Measurements from ENCODE around the gene LAMP5.

Gene LAMP5

DNA sequence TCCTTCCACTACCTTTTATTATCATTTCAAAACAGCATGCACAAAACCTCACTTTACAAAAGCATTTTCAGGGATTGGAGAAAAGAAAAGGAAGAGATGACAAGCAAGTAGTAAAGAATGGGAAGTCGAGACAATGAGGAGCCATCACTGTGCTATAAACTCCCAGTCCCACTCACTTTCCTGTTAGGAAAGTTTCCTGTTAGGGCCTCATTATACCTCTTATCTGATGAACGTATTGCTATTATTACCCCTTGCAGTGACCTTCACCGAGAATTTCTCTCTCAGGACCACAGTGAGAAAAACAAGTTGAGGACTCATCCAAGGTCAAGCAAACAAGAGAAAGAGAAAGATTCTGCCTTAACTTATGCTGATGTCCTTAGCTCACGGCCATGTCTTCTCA is 28.8 kb downstream of the LAMP5 start:
- H3K27ac Mint-ChIP-seq = no peak overlapping the region
- H3K9me3 Mint-ChIP-seq = no peaks in the 10 kb centered on the region
- no peak for DNase-seq
- no peaks in the 10 kb centered on the region for H3K4me1 Mint-ChIP-seq
- H3K27me3 Mint-ChIP-seq (ENCODE audit: low read depth, poor library complexity) = no peaks in the 10 kb centered on the region
- TF ChIP-seq, protein P1, sequence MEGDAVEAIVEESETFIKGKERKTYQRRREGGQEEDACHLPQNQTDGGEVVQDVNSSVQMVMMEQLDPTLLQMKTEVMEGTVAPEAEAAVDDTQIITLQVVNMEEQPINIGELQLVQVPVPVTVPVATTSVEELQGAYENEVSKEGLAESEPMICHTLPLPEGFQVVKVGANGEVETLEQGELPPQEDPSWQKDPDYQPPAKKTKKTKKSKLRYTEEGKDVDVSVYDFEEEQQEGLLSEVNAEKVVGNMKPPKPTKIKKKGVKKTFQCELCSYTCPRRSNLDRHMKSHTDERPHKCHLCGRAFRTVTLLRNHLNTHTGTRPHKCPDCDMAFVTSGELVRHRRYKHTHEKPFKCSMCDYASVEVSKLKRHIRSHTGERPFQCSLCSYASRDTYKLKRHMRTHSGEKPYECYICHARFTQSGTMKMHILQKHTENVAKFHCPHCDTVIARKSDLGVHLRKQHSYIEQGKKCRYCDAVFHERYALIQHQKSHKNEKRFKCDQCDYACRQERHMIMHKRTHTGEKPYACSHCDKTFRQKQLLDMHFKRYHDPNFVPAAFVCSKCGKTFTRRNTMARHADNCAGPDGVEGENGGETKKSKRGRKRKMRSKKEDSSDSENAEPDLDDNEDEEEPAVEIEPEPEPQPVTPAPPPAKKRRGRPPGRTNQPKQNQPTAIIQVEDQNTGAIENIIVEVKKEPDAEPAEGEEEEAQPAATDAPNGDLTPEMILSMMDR (IDR thresholded peaks at IDR 0.05) = no peak
- H3K36me3 Mint-ChIP-seq (ENCODE audit: low read depth) = no peaks in the 10 kb centered on the region
- H3K4me3 Mint-ChIP-seq = no peak overlapping the region

DNA sequence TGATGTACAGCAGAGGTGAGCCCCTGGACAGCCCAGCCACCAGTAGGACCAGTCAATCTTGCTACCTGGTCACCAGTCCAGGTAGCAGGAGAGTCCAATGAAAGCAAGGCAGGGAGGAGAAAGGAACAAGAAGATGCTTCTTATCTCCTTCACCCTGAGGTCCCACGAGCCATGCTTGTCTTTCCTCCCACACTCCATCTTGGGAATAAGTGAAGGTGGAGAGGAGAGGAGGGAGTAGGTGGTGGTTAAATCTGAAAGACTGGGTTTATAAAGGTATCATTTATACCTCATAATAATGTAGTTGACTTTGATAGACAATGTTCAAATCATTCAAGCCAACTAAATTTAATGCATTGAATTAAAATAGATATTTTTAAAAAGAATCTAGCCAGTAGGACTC is 35.9 kb downstream of the LAMP5 start:
- H3K36me3 Mint-ChIP-seq (ENCODE audit: low read depth) = no peaks in the 10 kb centered on the region
- H3K27me3 Mint-ChIP-seq (ENCODE audit: low read depth, poor library complexity) = peaks cover 3% of the 10 kb centered on the region
- TF ChIP-seq, protein P1 (IDR thresholded peaks at IDR 0.05) = no peak
- DNase-seq = no peak
- no peak overlapping the region for H3K27ac Mint-ChIP-seq
- no peak overlapping the region for H3K4me3 Mint-ChIP-seq
- H3K9me3 Mint-ChIP-seq = no peaks in the 10 kb centered on the region
- peaks cover 6% of the 10 kb centered on the region for H3K4me1 Mint-ChIP-seq

DNA sequence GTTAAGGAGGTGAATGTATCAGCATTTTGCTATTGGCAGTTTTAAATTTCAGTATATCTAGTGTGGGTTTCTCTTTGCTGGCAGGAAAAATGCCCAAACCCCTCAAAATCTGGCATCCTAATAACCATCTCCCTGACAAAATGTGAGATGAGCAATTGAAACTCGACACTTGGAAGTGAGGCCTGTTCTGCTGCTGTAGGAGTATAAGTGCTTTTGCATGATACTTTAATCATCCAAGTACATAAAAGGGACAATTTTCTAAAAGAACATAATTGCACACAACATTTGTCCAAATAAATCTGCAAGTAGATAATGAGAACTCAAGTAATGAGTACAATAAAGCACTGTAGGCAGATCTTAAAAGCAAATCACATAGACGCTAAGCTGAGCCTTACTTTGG is 36.5 kb downstream of the LAMP5 start:
- TF ChIP-seq, protein P1 (IDR thresholded peaks at IDR 0.05) = no peak
- Mint-ChIP-seq H3K27ac (no peak overlapping the region), H3K36me3 (ENCODE audit: low read depth) (no peaks in the 10 kb centered on the region), H3K9me3 (no peaks in the 10 kb centered on the region), H3K27me3 (ENCODE audit: low read depth, poor library complexity) (peaks cover 3% of the 10 kb centered on the region), H3K4me1 (peaks cover 6% of the 10 kb centered on the region), H3K4me3 (no peak overlapping the region)
- DNase-seq = no peak

DNA sequence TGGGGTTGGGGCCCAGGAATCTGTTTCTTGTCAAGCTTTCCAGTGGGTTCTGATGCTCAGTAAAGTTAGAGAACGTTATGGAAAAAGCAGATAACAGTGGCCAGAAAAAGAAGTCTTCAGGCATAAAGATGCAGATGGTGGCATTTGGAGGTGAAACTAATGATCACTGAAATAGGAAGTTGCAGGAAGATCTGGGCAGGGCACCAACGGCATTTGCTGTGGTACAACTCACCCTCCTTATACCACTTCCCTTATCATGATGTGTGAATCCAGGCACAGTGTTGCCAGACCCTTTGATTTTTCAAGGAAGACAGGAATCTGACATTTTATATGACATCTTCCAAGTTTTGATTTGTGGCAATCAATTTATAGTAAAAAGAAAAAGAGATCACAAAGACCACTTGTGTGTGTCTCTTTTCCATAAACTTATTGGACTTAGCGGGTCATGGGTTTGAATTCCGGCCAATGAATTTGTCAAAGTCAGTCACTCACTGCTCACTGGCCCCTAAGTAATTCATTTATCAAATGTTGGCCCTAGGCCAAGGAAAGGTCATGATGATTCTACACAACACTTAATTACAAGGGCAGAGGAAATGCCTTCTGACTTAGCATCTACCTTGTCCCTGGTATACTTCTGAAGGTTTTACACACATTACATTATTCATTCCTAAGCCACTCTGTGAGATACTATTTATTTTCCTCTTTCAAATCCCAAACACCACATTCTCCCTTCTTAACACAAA is 37.6 kb downstream of the LAMP5 start:
- Mint-ChIP-seq H3K36me3 (ENCODE audit: low read depth) (no peaks in the 10 kb centered on the region), H3K4me1 (peaks cover 6% of the 10 kb centered on the region), H3K4me3 (no peak overlapping the region), H3K9me3 (no peaks in the 10 kb centered on the region), H3K27ac (no peak overlapping the region), H3K27me3 (ENCODE audit: low read depth, poor library complexity) (peaks cover 3% of the 10 kb centered on the region)
- TF ChIP-seq, protein P1 (IDR thresholded peaks at IDR 0.05) = no peak
- DNase-seq = no peak

DNA sequence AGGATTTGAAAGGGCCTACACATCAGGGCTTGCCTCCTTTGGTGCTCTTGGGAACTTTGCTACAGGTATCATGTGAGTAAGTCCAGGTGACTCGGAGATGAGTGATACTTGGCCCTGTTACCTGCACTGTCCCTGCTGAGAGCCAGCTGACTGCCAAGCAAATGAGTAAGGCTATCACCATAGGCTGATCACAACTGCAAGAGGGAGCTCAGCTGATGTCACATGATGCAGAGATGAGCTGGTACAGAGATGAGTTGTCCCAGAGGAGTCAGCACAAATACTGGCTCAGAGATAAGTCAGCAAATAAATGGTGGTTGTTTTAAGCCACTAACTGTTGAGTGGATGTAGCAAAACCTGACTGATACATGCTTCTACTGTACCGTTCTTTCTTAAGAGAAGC is 41.4 kb downstream of the LAMP5 start:
- Mint-ChIP-seq H3K27me3 (ENCODE audit: low read depth, poor library complexity) (peaks cover 3% of the 10 kb centered on the region), H3K4me3 (no peak overlapping the region), H3K27ac (no peak overlapping the region), H3K36me3 (ENCODE audit: low read depth) (no peaks in the 10 kb centered on the region), H3K9me3 (no peaks in the 10 kb centered on the region), H3K4me1 (peaks cover 5% of the 10 kb centered on the region)
- no peak for DNase-seq
- TF ChIP-seq, protein P1 (IDR thresholded peaks at IDR 0.05) = no peak

DNA sequence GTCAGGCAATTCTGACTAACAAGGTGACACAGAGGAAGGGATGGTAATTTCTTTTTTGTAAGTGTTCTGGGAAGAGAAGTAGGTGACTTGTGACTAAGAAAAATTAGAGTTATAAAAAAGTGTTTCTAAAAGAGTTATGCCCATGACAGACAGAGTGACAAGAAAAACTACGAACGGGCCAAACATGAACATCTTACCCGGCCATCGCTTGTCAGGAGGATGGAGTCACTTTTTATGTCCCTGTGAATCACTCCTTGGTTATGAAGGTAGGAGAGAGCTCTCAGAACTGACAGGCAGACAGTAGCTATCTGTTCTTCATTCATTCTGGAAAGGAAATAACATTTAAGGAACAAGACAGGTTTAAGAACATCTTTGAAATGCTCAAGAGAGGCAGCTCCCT is 43.0 kb downstream of the LAMP5 start:
- DNase-seq = no peak
- H3K27ac Mint-ChIP-seq = no peak overlapping the region
- H3K36me3 Mint-ChIP-seq (ENCODE audit: low read depth) = no peaks in the 10 kb centered on the region
- TF ChIP-seq, protein P1 (IDR thresholded peaks at IDR 0.05) = no peak
- H3K9me3 Mint-ChIP-seq = no peaks in the 10 kb centered on the region
- H3K4me1 Mint-ChIP-seq = no peaks in the 10 kb centered on the region
- H3K4me3 Mint-ChIP-seq = no peak overlapping the region
- H3K27me3 Mint-ChIP-seq (ENCODE audit: low read depth, poor library complexity) = peaks cover 6% of the 10 kb centered on the region
